ENCODE measurements around the gene BCL3.

DNA sequence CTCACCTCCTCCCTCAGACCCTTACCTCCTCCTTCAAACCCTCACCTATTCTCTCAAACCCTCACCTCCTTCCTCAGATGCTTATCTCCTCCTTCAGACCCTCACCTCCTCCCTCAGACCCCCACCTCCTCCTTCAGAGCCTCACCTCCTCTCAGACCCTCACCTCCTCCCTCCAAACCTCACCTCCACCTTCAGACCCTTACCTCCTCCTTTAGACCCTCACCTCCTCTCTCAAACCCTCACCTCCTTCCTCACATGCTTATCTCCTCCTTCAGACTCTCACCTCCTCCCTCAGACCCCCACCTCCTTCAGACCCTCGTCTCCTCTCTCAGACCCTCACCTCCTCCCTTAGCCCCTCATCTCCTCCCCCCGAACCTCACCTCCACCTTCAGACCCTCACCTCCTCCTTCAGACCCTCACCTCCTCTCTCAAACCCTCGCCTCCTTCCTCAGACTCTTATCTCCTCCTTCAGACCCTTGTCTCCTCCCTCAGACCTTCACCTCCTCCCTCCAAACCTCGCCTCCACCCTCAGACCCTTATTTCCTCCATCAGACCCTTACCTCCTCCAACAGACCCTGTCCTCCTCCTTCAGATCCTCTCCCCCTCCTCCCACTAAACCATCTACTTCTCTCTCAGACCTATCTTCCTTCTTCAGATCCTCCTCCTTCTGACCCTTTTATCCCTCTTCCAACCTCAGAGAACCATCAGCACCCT is 2.5 kb upstream of the BCL3 start:
- TF ChIP-seq ZNF274 (IDR thresholded peaks at IDR 0.05; ENCODE audit: low read length) (no peak), ZNF274 (tag by site-specific recombination; IDR thresholded peaks at IDR 0.05; ENCODE audit: borderline replicate concordance) (no peak), ZFHX2 (tag by site-specific recombination; conservative IDR thresholded peaks at IDR 0.05) (no peak), ZBTB8A (tag by site-specific recombination; IDR thresholded peaks at IDR 0.05) (no peak)
- TF ChIP-seq, protein P1, sequence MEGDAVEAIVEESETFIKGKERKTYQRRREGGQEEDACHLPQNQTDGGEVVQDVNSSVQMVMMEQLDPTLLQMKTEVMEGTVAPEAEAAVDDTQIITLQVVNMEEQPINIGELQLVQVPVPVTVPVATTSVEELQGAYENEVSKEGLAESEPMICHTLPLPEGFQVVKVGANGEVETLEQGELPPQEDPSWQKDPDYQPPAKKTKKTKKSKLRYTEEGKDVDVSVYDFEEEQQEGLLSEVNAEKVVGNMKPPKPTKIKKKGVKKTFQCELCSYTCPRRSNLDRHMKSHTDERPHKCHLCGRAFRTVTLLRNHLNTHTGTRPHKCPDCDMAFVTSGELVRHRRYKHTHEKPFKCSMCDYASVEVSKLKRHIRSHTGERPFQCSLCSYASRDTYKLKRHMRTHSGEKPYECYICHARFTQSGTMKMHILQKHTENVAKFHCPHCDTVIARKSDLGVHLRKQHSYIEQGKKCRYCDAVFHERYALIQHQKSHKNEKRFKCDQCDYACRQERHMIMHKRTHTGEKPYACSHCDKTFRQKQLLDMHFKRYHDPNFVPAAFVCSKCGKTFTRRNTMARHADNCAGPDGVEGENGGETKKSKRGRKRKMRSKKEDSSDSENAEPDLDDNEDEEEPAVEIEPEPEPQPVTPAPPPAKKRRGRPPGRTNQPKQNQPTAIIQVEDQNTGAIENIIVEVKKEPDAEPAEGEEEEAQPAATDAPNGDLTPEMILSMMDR (tag by site-specific recombination; IDR thresholded peaks at IDR 0.05), result no peak
